ENCODE data around the gene SNX32.

Gene SNX32

DNA sequence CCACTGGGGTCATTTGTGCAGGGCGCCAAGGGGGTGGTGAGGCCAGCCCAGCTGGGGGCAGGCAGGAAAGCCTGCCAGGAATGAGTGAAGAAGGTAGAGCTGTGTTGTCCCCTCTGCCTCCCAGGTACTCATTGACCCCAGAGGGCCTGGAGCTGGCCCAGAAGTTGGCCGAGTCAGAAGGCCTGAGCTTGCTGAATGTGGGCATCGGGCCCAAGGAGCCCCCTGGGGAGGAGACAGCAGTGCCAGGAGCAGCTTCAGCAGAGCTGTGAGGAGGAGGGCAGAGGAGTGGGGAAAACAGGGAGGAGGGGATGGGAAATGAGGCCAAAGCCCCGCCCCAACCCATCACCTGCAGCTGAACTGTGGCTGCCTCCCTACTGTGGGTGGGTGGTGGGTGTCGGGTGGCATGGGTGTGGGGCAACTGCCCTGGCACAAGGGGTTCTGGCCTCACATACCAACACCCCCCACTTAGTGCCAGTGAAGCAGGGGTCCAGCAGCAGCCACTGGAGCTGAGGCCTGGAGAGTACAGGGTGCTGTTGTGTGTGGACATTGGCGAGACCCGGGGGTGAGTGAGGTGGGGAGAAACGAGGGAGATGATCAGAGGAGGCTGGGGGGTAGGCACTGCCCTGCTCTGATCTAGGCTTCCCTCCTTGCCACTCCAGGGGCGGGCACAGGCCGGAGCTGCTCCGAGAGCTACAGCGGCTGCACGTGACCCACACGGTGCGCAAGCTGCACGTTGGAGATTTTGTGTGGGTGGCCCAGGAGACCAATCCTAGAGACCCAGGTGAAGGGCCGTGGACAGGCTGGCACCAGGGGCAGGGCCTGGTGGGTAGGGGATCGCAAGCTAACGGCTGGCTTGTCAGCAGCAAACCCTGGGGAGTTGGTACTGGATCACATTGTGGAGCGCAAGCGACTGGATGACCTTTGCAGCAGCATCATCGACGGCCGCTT lies 29.5 kb downstream of the SNX32 start:
- DNase-seq (ENCODE audit: insufficient read length, low spot score) (no peak), FAIRE-seq (no peak)
- TF ChIP-seq, protein P1, sequence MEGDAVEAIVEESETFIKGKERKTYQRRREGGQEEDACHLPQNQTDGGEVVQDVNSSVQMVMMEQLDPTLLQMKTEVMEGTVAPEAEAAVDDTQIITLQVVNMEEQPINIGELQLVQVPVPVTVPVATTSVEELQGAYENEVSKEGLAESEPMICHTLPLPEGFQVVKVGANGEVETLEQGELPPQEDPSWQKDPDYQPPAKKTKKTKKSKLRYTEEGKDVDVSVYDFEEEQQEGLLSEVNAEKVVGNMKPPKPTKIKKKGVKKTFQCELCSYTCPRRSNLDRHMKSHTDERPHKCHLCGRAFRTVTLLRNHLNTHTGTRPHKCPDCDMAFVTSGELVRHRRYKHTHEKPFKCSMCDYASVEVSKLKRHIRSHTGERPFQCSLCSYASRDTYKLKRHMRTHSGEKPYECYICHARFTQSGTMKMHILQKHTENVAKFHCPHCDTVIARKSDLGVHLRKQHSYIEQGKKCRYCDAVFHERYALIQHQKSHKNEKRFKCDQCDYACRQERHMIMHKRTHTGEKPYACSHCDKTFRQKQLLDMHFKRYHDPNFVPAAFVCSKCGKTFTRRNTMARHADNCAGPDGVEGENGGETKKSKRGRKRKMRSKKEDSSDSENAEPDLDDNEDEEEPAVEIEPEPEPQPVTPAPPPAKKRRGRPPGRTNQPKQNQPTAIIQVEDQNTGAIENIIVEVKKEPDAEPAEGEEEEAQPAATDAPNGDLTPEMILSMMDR (IDR thresholded peaks at IDR 0.05; ENCODE audit: insufficient read depth, missing control alignments) = no peak

DNA sequence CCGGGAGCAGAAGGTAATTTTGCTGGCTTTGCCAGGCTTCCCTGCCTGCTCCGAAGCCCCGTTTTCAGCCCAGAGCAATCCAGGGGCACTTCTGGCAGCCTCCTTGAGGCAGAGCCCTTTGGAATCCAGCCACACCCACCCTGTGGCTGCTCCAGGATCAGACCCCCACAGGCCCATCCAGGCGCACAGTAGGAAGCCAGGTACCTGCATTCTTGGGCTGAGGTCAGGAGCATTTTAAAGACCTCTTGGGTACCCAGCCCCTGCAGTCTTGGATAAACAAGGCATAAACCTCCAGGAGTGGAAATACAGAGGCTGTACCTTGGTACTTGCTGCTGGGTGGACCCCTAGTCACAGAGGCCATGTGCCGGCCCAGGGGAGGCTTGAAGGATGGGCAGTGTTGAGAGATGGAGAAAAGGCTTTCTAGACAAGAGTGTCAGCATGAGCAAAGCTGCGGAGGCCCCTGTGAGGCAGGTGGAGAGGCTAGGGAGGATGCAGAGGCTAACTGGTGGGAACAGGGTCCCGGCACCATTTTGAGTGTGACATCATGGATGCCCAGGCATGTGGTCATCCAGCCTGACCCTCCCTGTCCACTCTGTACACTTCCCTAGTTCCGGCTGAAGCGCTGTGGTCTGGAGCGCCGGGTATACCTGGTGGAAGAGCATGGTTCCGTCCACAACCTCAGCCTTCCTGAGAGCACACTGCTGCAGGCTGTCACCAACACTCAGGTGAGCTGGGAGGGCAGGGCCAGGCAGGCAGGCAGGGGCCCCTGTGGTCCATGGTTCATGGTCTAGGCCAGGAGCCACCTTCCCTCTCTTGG lies 30.3 kb downstream of the SNX32 start:
- FAIRE-seq = no peak
- DNase-seq (ENCODE audit: insufficient read length, low spot score) = no peak

DNA sequence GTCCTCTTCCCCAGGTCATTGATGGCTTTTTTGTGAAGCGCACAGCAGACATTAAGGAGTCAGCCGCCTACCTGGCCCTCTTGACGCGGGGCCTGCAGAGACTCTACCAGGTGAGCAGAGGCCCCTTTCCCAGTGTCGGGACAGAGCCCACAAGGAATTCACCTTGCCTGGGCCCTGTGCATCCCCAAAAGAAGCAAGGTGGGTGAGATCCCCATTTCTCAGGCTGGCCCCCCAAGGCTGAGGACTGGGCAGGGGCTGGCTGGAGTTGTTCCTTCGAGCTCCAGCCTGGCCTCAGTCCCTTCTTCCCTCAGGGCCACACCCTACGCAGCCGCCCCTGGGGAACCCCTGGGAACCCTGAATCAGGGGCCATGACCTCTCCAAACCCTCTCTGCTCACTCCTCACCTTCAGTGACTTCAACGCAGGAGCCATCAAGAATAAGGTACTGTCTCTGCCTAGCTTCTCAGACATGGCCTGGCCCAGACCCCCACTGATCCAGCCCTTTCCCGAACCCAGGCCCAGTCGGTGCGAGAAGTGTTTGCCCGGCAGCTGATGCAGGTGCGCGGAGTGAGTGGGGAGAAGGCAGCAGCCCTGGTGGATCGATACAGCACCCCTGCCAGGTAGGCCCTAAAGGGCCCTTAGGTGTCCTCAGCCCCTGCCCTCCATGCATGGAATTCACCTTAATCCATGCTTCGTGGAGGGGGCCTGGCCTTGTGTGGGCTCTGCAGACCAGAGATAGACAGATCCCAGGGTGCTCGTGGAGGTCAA lies 31.1 kb downstream of the SNX32 start:
- DNase-seq (ENCODE audit: insufficient read length, low spot score) = no peak
- TF ChIP-seq, protein P1 (IDR thresholded peaks at IDR 0.05; ENCODE audit: insufficient read depth, missing control alignments) = no peak
- FAIRE-seq = no peak

More for the DNA sequence above, 30.3 kb downstream of the SNX32 start:
- TF ChIP-seq, protein P1 (IDR thresholded peaks at IDR 0.05; ENCODE audit: insufficient read depth, missing control alignments) = no peak

DNA sequence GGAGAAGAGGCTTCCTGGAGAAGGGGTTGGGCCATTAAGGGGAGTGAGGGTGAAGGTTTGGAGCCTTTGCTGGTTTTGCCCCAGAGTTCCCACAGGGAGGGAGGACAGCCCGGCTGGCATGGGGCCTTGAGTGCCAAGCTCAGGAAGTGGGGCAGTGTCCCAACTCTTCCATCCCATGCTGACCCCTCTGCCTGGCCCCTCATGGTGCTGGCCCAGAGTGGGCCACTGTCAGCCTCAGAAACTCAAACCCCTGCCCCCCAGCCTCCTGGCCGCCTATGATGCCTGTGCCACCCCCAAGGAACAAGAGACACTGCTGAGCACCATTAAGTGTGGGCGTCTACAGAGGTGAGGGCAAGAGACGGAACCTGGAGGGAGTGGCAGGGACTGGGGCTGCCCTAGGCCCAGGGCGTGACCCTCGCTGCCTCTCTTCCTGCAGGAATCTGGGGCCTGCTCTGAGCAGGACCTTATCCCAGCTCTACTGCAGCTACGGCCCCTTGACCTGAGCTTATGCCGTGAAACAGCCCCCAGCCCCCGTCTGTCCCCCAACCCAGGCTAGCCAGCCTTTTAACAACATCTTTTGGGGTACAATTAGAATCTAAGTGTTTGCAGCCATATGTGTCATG lies 31.9 kb downstream of the SNX32 start:
- FAIRE-seq = no peak
- TF ChIP-seq, protein P1 (IDR thresholded peaks at IDR 0.05; ENCODE audit: insufficient read depth, missing control alignments) = no peak
- no peak for DNase-seq (ENCODE audit: insufficient read length, low spot score)

DNA sequence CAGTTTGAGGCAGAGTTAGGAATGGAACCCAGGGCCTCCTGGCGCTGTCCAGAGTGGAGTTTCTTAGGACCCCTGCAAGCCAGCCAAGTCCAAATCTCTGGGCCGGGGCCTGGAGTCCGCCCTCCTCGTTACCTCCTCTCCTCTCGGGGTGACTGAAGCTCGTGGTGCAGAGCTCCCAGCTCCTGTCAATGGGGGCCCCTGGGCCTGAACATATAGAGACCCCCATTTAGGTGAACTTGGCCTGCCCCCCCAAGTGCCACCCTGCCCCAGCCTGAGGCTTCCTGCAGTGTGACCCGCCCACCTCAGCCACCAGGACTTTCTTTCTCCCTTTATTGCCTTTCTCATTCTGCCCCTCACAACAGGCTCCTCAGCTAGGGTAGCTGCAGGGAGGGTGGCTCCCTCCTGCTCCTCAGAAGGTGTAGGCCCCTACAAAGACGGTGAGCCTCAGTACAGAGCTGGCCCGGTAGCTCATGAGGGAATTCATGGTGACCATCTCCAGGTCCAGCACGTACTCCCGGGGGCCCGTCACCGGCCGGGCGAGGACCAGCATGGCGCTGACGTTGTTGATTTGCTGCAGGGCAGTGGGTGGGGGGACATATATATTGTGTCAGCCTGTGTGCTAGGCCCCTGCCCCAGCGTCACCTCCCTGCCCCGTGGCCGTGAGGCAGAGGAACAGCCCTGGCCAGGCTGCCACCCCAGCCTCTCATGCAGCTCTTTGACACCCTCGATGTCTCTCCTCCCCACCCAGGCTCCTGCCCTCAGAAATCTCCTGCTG lies 32.9 kb downstream of the SNX32 start:
- DNase-seq (ENCODE audit: insufficient read length, low spot score) = no peak
- no peak for FAIRE-seq
- TF ChIP-seq, protein P1 (IDR thresholded peaks at IDR 0.05; ENCODE audit: insufficient read depth, missing control alignments) = no peak

Data from D721Med (cell line).